Astrocyte (in vitro differentiated cells and primary cell): ENCODE measurements around the gene SLC9B1. TPM values are rescaled to one million over a fixed set of nuclear protein-coding genes. Genes with fewer than 3 reads are reported as not detected.
"Not testable (repeated sequence)": the region's sequence is repeated elsewhere in the genome, so short reads cannot be mapped to it uniquely, and the experiment has no call there.

Experiments
- DNase-seq: peaks from one replicate; pipeline ENCODE4 v3.0.0-alpha.2; 2010; ENCODE audit warnings: low read depth
- FAIRE-seq: peaks from 2 replicates; lab custom pipeline; 2011; peaks lifted over from hg19 to GRCh38; lab: Jason Lieb, UNC
- H2AFZ ChIP-seq: 2 replicates; pipeline ENCODE4 v1.6.0; 2012; ENCODE audit warnings: low read depth, low read length, inconsistent platforms
- H3K27ac ChIP-seq: 2 replicates; pipeline ENCODE4 v1.5.1; 2011; ENCODE audit warnings: low read depth, low read length, inconsistent platforms
- H3K27me3 ChIP-seq: 2 replicates; pipeline ENCODE4 v1.6.0; 2011; ENCODE audit warnings: low read length, inconsistent platforms; ENCODE audit not compliant: insufficient read depth
- H3K36me3 ChIP-seq: 2 replicates; pipeline ENCODE4 v1.5.1; 2011; ENCODE audit warnings: low read length, inconsistent platforms; ENCODE audit not compliant: insufficient read depth
- H3K4me1 ChIP-seq: 2 replicates; pipeline ENCODE4 v1.5.1; 2011; ENCODE audit warnings: low read length, inconsistent platforms; ENCODE audit not compliant: insufficient read depth
- H3K4me2 ChIP-seq: 2 replicates; pipeline ENCODE4 v1.6.0; 2012; ENCODE audit warnings: low read length, inconsistent platforms
- H3K4me3 ChIP-seq: 2 replicates; pipeline ENCODE4 v1.5.1; 2011; ENCODE audit warnings: low read depth, mild to moderate bottlenecking, low read length, inconsistent platforms; ENCODE audit not compliant: insufficient read depth
- H3K79me2 ChIP-seq: 2 replicates; pipeline ENCODE4 v1.6.0; 2012; ENCODE audit warnings: mild to moderate bottlenecking, low read length, inconsistent platforms; ENCODE audit not compliant: insufficient read depth
- H3K9ac ChIP-seq: 2 replicates; pipeline ENCODE4 v1.6.0; 2012; ENCODE audit warnings: mild to moderate bottlenecking, low read length, inconsistent platforms
- H3K9me3 ChIP-seq: 2 replicates; pipeline ENCODE4 v1.5.1; 2012; ENCODE audit warnings: low read depth, mild to moderate bottlenecking, low read length, inconsistent platforms; ENCODE audit not compliant: insufficient read depth
- H4K20me1 ChIP-seq: 2 replicates; pipeline ENCODE4 v1.6.0; 2012; ENCODE audit warnings: low read length, inconsistent platforms; ENCODE audit not compliant: insufficient read depth
- H3K27ac Mint-ChIP-seq: one replicate; pipeline ENCODE4 v1.8.0; 2021; ENCODE audit warnings: mild to moderate bottlenecking, mixed read lengths; ENCODE audit not compliant: unreplicated experiment
- H3K27me3 Mint-ChIP-seq: one replicate; pipeline ENCODE4 v1.8.0; 2021; ENCODE audit warnings: low read depth, mixed read lengths; ENCODE audit not compliant: unreplicated experiment
- H3K36me3 Mint-ChIP-seq: one replicate; pipeline ENCODE4 v1.8.0; 2021; ENCODE audit warnings: low read depth, mixed read lengths; ENCODE audit not compliant: unreplicated experiment
- H3K4me1 Mint-ChIP-seq: one replicate; pipeline ENCODE4 v1.8.0; 2021; ENCODE audit warnings: low read depth, mixed read lengths; ENCODE audit not compliant: unreplicated experiment
- H3K4me3 Mint-ChIP-seq: one replicate; pipeline ENCODE4 v1.8.0; 2021; ENCODE audit warnings: mild to moderate bottlenecking, moderate library complexity, mixed read lengths; ENCODE audit not compliant: unreplicated experiment
- H3K9me3 Mint-ChIP-seq: one replicate; pipeline ENCODE4 v1.8.0; 2021; ENCODE audit warnings: mild to moderate bottlenecking, mixed read lengths; ENCODE audit not compliant: unreplicated experiment
- EZH2 ChIP-seq: IDR thresholded peaks from 2 replicates; pipeline ENCODE4 v1.6.1; 2012; ENCODE audit warnings: mild to moderate bottlenecking, low read length, inconsistent platforms; ENCODE audit not compliant: insufficient read depth
- total RNA-seq: library from RNA; stranded (reverse); gene quantifications from 2 replicates; pipeline ENCODE4 v1.2.1, GENCODE V29; 2021
- TF ChIP-seq, protein P1 (sequence below): IDR thresholded peaks from 2 replicates; pipeline ENCODE4 v1.5.1; 2011; ENCODE audit warnings: low read depth, mild to moderate bottlenecking, inconsistent platforms, low read length, moderate library complexity; ENCODE audit not compliant: insufficient read depth

SLC9B1 gene
- total RNA-seq, 1 donor from 2014 or later, result 0.16 TPM

DNA sequence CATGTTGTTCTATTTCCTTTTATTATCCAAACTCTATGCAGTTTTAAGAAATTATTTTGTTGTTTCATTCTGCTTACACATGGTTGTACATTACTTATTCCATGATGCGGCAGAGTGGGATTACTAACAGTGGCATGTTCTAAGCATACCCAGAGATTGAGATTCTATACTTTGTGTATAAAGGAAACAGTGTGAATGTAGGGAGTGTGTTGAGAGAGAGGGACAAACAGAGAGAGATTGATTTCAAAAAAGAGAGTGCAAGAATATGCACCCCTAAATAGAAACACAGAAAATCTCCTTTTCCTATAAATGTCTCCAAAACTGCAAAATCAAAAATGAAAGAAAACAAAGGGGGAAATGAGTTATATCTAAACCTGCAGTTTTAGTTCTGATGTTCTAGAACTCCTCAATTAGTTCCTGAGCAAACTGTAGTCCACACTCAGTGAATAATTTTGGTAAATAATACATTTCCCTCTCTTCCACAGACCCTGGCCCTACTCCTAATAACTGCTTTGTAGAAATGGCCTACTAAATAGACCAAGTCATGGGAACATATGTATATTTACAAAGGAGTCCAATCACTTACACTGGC, 31.0 kb downstream of the SLC9B1 start:
- H3K9me3 Mint-ChIP-seq, result peaks cover 5% of the 10 kb centered on the region
- FAIRE-seq, result no peak
- no peak overlapping the region for H3K27ac Mint-ChIP-seq
- no peak for DNase-seq
- Histone ChIP-seq H3K9me3 (no peaks in the 10 kb centered on the region), H3K4me2 (no peak overlapping the region), H3K4me3 (no peak overlapping the region), H3K27me3 (no peaks in the 10 kb centered on the region), H3K9ac (no peak overlapping the region), H3K27ac (no peak overlapping the region), H3K36me3 (no peaks in the 10 kb centered on the region), H2AFZ (no peak overlapping the region), H3K4me1 (no peaks in the 10 kb centered on the region), H3K79me2 (no peaks in the 10 kb centered on the region), H4K20me1 (no peaks in the 10 kb centered on the region)
- H3K27me3 Mint-ChIP-seq, result no peaks in the 10 kb centered on the region
- no peaks in the 10 kb centered on the region for H3K4me1 Mint-ChIP-seq
- no peaks in the 10 kb centered on the region for H3K36me3 Mint-ChIP-seq
- TF ChIP-seq, protein P1, sequence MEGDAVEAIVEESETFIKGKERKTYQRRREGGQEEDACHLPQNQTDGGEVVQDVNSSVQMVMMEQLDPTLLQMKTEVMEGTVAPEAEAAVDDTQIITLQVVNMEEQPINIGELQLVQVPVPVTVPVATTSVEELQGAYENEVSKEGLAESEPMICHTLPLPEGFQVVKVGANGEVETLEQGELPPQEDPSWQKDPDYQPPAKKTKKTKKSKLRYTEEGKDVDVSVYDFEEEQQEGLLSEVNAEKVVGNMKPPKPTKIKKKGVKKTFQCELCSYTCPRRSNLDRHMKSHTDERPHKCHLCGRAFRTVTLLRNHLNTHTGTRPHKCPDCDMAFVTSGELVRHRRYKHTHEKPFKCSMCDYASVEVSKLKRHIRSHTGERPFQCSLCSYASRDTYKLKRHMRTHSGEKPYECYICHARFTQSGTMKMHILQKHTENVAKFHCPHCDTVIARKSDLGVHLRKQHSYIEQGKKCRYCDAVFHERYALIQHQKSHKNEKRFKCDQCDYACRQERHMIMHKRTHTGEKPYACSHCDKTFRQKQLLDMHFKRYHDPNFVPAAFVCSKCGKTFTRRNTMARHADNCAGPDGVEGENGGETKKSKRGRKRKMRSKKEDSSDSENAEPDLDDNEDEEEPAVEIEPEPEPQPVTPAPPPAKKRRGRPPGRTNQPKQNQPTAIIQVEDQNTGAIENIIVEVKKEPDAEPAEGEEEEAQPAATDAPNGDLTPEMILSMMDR, result no peak
- no peak for TF ChIP-seq EZH2
- no peak overlapping the region for H3K4me3 Mint-ChIP-seq

DNA sequence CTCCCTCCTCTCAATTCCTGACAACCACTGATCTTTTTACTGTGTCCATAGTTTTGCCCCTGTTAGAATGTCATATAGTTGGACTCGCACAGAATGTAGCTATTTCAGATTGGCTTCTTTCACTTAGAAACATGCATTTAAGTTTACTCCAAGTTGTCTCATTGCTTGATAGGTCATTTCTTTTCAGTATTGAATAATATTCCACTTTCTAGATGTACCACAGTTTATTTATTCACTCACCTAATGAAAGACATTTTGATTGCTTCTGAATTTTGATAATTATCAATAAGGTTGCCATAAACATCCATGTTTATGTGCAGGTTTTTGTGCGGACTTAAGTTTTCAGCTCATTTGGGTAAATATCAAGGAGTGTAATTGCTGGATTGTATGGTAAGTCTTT, 38.5 kb downstream of the SLC9B1 start:
- Histone ChIP-seq H4K20me1 (no peaks in the 10 kb centered on the region), H3K27ac (no peak overlapping the region), H2AFZ (no peak overlapping the region), H3K4me1 (no peaks in the 10 kb centered on the region), H3K9me3 (no peaks in the 10 kb centered on the region), H3K36me3 (no peaks in the 10 kb centered on the region), H3K27me3 (no peaks in the 10 kb centered on the region), H3K79me2 (no peaks in the 10 kb centered on the region), H3K9ac (no peak overlapping the region), H3K4me2 (no peak overlapping the region), H3K4me3 (no peak overlapping the region)
- no peaks in the 10 kb centered on the region for H3K27me3 Mint-ChIP-seq
- DNase-seq, result no peak
- peaks cover 2% of the 10 kb centered on the region for H3K9me3 Mint-ChIP-seq
- H3K36me3 Mint-ChIP-seq, result no peaks in the 10 kb centered on the region
- TF ChIP-seq, protein P1, result no peak
- TF ChIP-seq EZH2, result no peak
- no peak overlapping the region for H3K4me3 Mint-ChIP-seq
- no peak overlapping the region for H3K27ac Mint-ChIP-seq
- H3K4me1 Mint-ChIP-seq, result no peaks in the 10 kb centered on the region
- FAIRE-seq, result no peak

DNA sequence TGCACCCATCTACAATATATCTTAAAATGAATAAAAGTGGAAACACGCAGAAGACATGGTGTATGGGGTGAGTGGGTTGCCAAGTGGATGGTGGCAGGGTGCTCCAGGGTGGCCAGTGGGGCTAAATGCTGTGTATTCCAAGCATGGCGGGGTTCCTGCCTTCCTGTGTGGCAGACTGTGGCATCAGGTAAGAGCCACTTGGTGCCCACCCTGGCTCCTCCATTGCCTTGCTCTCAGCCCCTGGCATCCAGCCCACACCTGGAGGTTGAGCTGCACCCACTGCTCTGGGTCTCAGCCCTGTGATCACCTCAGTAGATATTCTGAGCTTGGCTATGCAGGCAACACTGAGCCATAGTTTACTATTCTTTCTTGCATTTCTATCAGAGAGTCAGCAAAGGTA, 57.7 kb downstream of the SLC9B1 start:
- H3K79me2 ChIP-seq, H3K27ac ChIP-seq, H3K4me1 Mint-ChIP-seq, H3K36me3 Mint-ChIP-seq, H3K4me2 ChIP-seq, FAIRE-seq, H3K27ac Mint-ChIP-seq, DNase-seq, H3K27me3 Mint-ChIP-seq, H3K27me3 ChIP-seq, H3K9ac ChIP-seq, H3K4me1 ChIP-seq, H3K4me3 Mint-ChIP-seq, H3K9me3 ChIP-seq, H3K36me3 ChIP-seq, H2AFZ ChIP-seq, H3K4me3 ChIP-seq, H4K20me1 ChIP-seq, H3K9me3 Mint-ChIP-seq: not testable (repeated sequence)
